Inferior parietal cortex (tissue), 1 donor: ENCODE measurements around the gene PRKCH.
"Not testable (repeated sequence)": the region's sequence is repeated elsewhere in the genome, so short reads cannot be mapped to it uniquely, and the experiment has no call there.

Source experiments
- DNase-seq: peaks from one replicate; pipeline ENCODE4 v3.0.0-alpha.2; 2016; ENCODE audit errors: extremely low spot score

The PRKCH gene

DNA sequence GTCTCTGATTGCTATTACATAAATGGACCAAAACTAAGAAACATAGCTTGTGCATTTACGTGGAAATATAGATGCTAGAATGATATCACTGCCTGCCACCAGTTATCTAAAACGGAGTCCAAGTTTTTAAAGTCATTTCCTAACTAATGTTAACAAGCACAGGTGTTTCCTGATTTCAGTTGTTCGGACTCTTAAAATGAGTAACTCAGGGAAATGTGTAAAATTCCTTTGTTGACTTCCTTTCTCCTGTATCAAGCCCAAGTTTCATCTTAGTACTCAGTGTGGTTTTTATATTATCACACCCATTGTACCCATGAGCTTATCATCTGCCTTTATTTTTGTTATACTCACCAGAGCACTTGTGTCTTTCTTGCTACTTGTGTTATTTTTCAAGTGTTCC is 13.2 kb upstream of the PRKCH start:
- no peak for DNase-seq

DNA sequence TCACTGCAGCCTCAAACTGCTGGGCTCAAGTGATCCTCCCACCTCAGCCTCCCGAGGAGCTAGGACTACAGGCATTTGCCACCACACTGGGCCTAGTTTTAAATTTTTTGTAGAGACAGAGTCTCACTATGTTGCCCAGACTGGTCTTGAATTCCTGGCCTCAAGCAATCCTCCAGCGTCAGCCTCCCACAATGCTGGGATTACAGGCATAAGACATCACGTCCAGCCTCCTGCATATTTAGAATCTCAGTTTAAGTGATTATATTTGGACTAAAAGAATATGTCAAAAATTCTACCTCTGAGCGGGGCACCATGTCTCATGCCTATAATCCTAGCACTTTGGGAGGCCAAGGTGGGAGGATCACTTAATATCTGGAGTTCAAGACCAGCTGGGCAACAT is 12.7 kb upstream of the PRKCH start:
- DNase-seq = not testable (repeated sequence)

- DNase-seq = no peak
Observed at GRCh38 chr14:61315313-61315712, 6.1 kb upstream of the PRKCH start.

GRCh38 chr14:61319086-61319485 is 2.3 kb upstream of the PRKCH start:
- no peak for DNase-seq

DNA sequence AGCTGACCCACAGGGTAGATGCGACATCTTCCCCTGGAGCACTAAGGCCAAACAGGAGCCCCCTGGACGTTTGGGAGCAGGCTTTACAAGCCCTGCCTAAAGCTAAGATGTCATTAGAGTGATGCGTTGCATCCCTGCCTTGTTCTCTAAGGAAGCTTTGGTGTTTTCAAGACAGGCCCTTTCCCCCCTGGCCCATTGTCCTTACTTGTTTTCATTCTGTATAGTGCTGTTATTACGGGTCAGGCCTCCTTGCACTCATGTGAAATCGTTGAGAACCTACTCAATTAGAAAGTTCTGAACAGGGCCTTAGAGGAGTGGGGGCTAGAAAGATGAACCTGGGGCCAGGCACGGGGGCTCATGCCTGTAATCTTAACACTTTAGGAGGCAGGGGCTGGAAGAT is 1.7 kb upstream of the PRKCH start:
- DNase-seq = no peak

DNA sequence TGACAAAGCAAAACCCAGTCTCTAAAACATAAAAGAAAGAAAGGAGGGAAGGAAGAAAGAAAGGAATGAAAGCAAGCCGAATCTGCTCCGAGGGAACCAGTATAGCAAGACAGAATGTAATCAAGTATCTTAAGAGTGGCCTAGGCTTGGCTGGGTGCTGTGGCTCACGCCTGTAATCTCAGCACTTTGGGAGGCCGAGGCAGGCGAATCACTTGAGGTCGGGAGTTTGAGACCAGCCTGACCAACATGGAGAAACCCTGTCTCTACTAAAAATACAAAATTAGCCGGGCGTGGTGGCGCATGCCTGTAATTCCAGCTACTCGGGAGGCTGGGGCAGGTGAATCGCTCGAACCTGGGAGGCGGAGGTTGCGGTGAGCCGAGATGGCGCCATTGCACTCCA is 1.2 kb upstream of the PRKCH start:
- DNase-seq = not testable (repeated sequence)

- DNase-seq = no peak
Observed at GRCh38 chr14:61320806-61321384, 484 bp upstream of the PRKCH start.

GRCh38 chr14:61322011-61322798 is 826 bp downstream of the PRKCH start:
- no peak for DNase-seq

GRCh38 chr14:61322799-61323290 is 1.5 kb downstream of the PRKCH start:
- DNase-seq = no peak

DNA sequence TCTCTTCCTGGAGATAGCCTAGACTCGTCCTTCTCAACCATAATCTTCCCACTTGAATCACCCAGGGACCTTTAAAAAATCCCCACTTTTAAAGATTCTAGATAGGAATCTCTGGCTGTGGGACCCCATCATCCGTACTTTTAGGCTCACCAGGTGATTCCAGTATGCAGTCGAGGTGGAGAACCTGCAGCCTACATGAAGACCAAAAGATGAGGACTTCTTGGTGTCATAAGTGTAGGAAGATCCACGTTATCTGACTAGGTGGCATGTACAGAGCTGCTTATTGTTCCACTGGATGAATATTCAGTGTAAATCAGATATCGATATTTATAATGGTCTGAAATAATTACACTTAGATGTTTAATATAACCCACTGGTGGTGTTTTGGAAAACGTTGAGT is 2.6 kb downstream of the PRKCH start:
- no peak for DNase-seq

- DNase-seq = no peak
Observed at GRCh38 chr14:61325166-61325565, 3.8 kb downstream of the PRKCH start.

GRCh38 chr14:61326146-61326545 is 4.8 kb downstream of the PRKCH start:
- DNase-seq = no peak

GRCh38 chr14:61326847-61327246 is 5.5 kb downstream of the PRKCH start:
- no peak for DNase-seq

- DNase-seq = no peak
Observed at GRCh38 chr14:61328626-61329262, 7.4 kb downstream of the PRKCH start.

DNA sequence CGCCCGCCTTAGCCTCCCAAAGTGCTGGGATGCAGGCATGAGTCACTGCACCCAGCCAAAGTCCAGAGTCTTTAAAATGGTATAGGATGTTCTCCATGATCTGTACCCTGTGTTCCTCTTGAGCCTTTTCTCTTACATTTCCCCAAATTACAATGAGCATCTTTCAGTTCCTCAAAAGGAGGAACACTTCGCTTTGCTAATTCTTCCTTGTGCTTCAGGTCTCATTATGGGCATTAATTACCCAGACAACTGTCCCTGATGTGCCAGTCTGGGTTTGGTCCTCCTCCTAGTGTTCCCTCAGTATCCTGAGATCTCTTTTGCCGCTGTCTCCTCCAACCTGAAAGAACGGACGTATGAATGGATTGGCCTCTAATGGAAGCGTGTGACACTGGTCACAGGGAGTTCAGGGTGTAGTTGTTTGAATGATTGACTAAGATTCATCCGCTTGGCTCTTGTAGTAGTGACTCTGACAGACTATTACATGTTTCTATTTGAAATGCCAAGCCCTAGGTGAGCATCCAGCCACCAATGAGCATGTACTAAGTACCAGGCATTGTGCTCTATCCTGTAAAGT is 8.2 kb downstream of the PRKCH start:
- DNase-seq = no peak

GRCh38 chr14:61330511-61330910 is 9.1 kb downstream of the PRKCH start:
- DNase-seq = no peak

GRCh38 chr14:61331992-61332657 is 10.7 kb downstream of the PRKCH start:
- DNase-seq = no peak

- no peak for DNase-seq
Observed at GRCh38 chr14:61332658-61333029, 11.3 kb downstream of the PRKCH start.

DNA sequence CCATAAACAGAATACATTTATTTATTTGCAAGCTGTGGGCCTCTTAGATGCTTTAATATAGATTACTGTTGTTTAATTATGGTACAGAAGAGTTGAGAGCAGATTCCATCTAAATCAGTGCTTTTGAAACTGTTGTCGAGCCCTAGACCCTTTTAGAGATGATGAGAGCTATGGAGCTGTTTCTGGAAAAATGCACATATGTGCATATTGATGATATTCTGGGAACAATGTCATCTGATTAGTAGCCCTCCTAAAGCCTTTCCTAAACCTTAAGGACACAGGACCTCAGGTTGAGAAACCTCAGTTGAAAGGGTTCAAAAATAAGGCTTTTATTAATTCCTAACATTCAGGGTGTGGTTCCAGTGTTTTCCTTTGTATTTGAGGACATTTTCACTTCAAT is 11.7 kb downstream of the PRKCH start:
- DNase-seq = no peak

GRCh38 chr14:61334197-61334701 is 12.9 kb downstream of the PRKCH start:
- no peak for DNase-seq

DNA sequence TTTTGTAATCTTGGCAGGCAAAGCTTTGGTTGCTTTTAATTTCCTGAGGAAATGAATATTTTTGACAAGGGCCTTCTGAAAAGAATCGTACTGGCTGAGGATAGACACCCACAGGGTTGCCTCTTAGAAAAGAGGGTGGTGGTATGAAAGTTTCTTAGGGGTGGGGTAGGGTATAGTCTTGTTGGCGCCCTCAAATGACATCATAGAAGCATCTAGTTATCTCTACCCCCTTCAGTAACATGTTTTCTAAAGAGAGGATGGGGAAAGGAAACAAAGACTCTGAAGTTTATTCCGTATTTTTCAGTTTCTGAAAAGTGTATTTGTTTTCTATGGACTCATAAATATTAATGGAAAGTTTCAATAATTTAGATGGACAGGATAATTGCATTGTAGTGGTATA is 13.7 kb downstream of the PRKCH start:
- DNase-seq = no peak
